HepG2 (cell line): ENCODE measurements around the gene ZNF287. TPM values are rescaled to one million over a fixed set of nuclear protein-coding genes. Genes with fewer than 3 reads are reported as not detected.

Experiments used
- ATAD3A ChIP-seq: sonication (generic); formaldehyde crosslinking; IDR thresholded peaks from 2 replicates; pipeline ENCODE4 v1.4.0; 2020; ENCODE audit warnings: missing genetic modification reagents
- CEBPB ChIP-seq: IDR thresholded peaks from 2 replicates; pipeline ENCODE4 v1.6.1; 2011; ENCODE audit warnings: low read depth, low read length, improper control_type of control experiment, borderline replicate concordance
- EEA1 ChIP-seq: sonication (generic); formaldehyde crosslinking; IDR thresholded peaks from 2 replicates; pipeline ENCODE4 v1.5.1; 2020; ENCODE audit warnings: mild to moderate bottlenecking, missing genetic modification reagents, borderline replicate concordance
- ETV6 ChIP-seq: sonication (generic); formaldehyde crosslinking; conservative IDR thresholded peaks from 2 replicates; pipeline ENCODE4 v1.4.0; 2020; ENCODE audit warnings: missing genetic modification reagents
- HNRNPUL1 ChIP-seq: fragments of 200-400 bp; formaldehyde crosslinking; IDR thresholded peaks from 2 replicates; pipeline ENCODE4 v1.6.1; 2017; ENCODE audit warnings: low read depth, mild to moderate bottlenecking, low read length, moderate library complexity
- MAF1 ChIP-seq: sonication (generic); formaldehyde crosslinking; IDR thresholded peaks from 2 replicates; pipeline ENCODE4 v1.5.0; 2020; ENCODE audit warnings: missing genetic modification reagents, borderline replicate concordance
- MAFG ChIP-seq: sonication (generic); formaldehyde crosslinking; IDR thresholded peaks from 2 replicates; pipeline ENCODE4 v1.5.1; 2020; ENCODE audit warnings: mild to moderate bottlenecking, missing genetic modification reagents
- MTF1 ChIP-seq: sonication (generic); formaldehyde crosslinking; IDR thresholded peaks from 2 replicates; pipeline ENCODE4 v1.5.0; 2020; ENCODE audit warnings: missing genetic modification reagents
- NFRKB ChIP-seq: fragments of 450-650 bp; IDR thresholded peaks from 2 replicates; pipeline ENCODE4 v1.6.1; 2017
- NR2F6 ChIP-seq, 2 experiments: IDR thresholded peaks; 2 replicates each; pipeline ENCODE4 v1.6.1; 2016; ENCODE audit warnings: antibody characterized with exemption in 1 of 2, mild to moderate bottlenecking in 1 of 2
- REXO4 ChIP-seq: sonication (generic); formaldehyde crosslinking; IDR thresholded peaks from 2 replicates; pipeline ENCODE4 v1.8.0; 2022; ENCODE audit warnings: missing genetic modification reagents, mild to moderate bottlenecking, borderline replicate concordance
- RFXANK ChIP-seq: IDR thresholded peaks from 2 replicates; pipeline ENCODE4 v1.6.1; 2016
- TARDBP ChIP-seq: sonication (generic); formaldehyde crosslinking; IDR thresholded peaks from 2 replicates; pipeline ENCODE4 v1.8.0; 2022; ENCODE audit warnings: mild to moderate bottlenecking, missing genetic modification reagents
- TBL1XR1 ChIP-seq: fragments of 150-350 bp; IDR thresholded peaks from 2 replicates; pipeline ENCODE4 v1.6.1; 2014; ENCODE audit warnings: borderline replicate concordance, low read length; ENCODE audit not compliant: partially characterized antibody
- TMF1 ChIP-seq: sonication (generic); formaldehyde crosslinking; IDR thresholded peaks from 2 replicates; pipeline ENCODE4 v1.8.1; 2022; ENCODE audit warnings: low read depth, missing genetic modification reagents
- U2AF1 ChIP-seq: fragments of 200-400 bp; formaldehyde crosslinking; optimal IDR thresholded peaks from 2 replicates; pipeline ENCODE3; 2017; ENCODE audit warnings: mild to moderate bottlenecking, low read depth, low read length
- XRCC5 ChIP-seq: fragments of 200-400 bp; formaldehyde crosslinking; optimal IDR thresholded peaks from 2 replicates; pipeline ENCODE3; 2017; ENCODE audit warnings: mild to moderate bottlenecking, low read length
- ZNF224 ChIP-seq: sonication (generic); formaldehyde crosslinking; IDR thresholded peaks from 2 replicates; pipeline ENCODE4 v1.5.0; 2020; ENCODE audit warnings: mild to moderate bottlenecking, missing genetic modification reagents
- ZNF333 ChIP-seq: sonication (generic); formaldehyde crosslinking; IDR thresholded peaks from 2 replicates; pipeline ENCODE4 v1.4.0; 2020; ENCODE audit warnings: mild to moderate bottlenecking, missing genetic modification reagents, borderline replicate concordance
- ZNF552 ChIP-seq: sonication (generic); formaldehyde crosslinking; IDR thresholded peaks from 2 replicates; pipeline ENCODE4 v1.9.0; 2022; ENCODE audit warnings: missing genetic modification reagents, mild to moderate bottlenecking, borderline replicate concordance
- ZNF562 ChIP-seq: sonication (generic); formaldehyde crosslinking; IDR thresholded peaks from 2 replicates; pipeline ENCODE4 v1.8.0; 2022; ENCODE audit warnings: missing genetic modification reagents, borderline replicate concordance
- ZNF816 ChIP-seq: sonication (generic); formaldehyde crosslinking; IDR thresholded peaks from 2 replicates; pipeline ENCODE4 v1.8.0; 2022; ENCODE audit warnings: missing genetic modification reagents, mild to moderate bottlenecking, borderline replicate concordance
- ZSCAN29 ChIP-seq: sonication (generic); formaldehyde crosslinking; conservative IDR thresholded peaks from 2 replicates; pipeline ENCODE4 v1.4.0; 2020; ENCODE audit warnings: mild to moderate bottlenecking, missing genetic modification reagents
- polyA plus RNA-seq, 8 experiments: library from polyadenylated mRNA; depleted of rRNA in 3 of 8; stranded (reverse) in 7 of 8; unstranded in 1 of 8; fragments of >200 nt; fragmentation: Illumina TruSeq in 4 of 8; extraction: Trizol in 4 of 8; gene quantifications; 2 replicates each; pipeline versions ENCODE4 v1.2.1 to v1.2.3, GENCODE V29; 2011 to 2016; ENCODE audit warnings: low read depth in 4 of 8, missing spikeins in 1 of 8, mixed read lengths in 1 of 8; ENCODE audit not compliant: insufficient read depth in 1 of 8
- total RNA-seq, 5 experiments: library from RNA; depleted of rRNA; stranded (reverse); fragments of >200 nt; fragmentation: Illumina TruSeq; extraction: Trizol; gene quantifications; 2 replicates each; pipeline ENCODE4 v1.2.3, GENCODE V29; 2016; ENCODE audit warnings: low read depth in 1 of 5
- TF ChIP-seq, protein P1 (sequence below): sonication (generic); formaldehyde crosslinking; IDR thresholded peaks from 2 replicates; pipeline ENCODE4 v1.4.0; 2020; ENCODE audit warnings: missing genetic modification reagents, borderline replicate concordance
- TF ChIP-seq, protein P2 (sequence below): sonication (generic); formaldehyde crosslinking; IDR thresholded peaks from 2 replicates; pipeline ENCODE4 v1.5.0; 2020; ENCODE audit warnings: missing genetic modification reagents
- TF ChIP-seq, protein P3 (sequence below): conservative IDR thresholded peaks from 2 replicates; pipeline ENCODE4 v1.6.1; 2018; ENCODE audit warnings: missing genetic modification reagents

The ZNF287 gene
- total and polyA plus RNA-seq, 2 of the 13 experiments (the other 11 are each of a cell fraction or from before 2014, with no cell fraction given), result 0.21 TPM; not detected in 1

GRCh38 chr17:16589097-16589969 lies 20.3 kb upstream of the ZNF287 start (continued):
- no peak for TF ChIP-seq TBL1XR1
- TF ChIP-seq RFXANK, result no peak
- no peak for TF ChIP-seq NFRKB
- peak; percentile 64; the same call in 1 of the 2 replicates for TF ChIP-seq ZNF224 (CRISPR knock-in tag)
- no peak for TF ChIP-seq HNRNPUL1
- no peak for TF ChIP-seq CEBPB
- no peak for TF ChIP-seq ZNF562 (CRISPR knock-in tag)
- no peak for TF ChIP-seq TMF1 (CRISPR knock-in tag)
- no peak for TF ChIP-seq NR2F6 (IDR thresholded peaks at IDR 0.05)
- TF ChIP-seq NR2F6 (CRISPR knock-in tag; IDR thresholded peaks at IDR 0.05), result no peak
- TF ChIP-seq, protein P1, sequence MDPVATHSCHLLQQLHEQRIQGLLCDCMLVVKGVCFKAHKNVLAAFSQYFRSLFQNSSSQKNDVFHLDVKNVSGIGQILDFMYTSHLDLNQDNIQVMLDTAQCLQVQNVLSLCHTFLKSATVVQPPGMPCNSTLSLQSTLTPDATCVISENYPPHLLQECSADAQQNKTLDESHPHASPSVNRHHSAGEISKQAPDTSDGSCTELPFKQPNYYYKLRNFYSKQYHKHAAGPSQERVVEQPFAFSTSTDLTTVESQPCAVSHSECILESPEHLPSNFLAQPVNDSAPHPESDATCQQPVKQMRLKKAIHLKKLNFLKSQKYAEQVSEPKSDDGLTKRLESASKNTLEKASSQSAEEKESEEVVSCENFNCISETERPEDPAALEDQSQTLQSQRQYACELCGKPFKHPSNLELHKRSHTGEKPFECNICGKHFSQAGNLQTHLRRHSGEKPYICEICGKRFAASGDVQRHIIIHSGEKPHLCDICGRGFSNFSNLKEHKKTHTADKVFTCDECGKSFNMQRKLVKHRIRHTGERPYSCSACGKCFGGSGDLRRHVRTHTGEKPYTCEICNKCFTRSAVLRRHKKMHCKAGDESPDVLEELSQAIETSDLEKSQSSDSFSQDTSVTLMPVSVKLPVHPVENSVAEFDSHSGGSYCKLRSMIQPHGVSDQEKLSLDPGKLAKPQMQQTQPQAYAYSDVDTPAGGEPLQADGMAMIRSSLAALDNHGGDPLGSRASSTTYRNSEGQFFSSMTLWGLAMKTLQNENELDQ (CRISPR knock-in tag), result no peak
- TF ChIP-seq, protein P2, sequence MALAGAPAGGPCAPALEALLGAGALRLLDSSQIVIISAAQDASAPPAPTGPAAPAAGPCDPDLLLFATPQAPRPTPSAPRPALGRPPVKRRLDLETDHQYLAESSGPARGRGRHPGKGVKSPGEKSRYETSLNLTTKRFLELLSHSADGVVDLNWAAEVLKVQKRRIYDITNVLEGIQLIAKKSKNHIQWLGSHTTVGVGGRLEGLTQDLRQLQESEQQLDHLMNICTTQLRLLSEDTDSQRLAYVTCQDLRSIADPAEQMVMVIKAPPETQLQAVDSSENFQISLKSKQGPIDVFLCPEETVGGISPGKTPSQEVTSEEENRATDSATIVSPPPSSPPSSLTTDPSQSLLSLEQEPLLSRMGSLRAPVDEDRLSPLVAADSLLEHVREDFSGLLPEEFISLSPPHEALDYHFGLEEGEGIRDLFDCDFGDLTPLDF (CRISPR knock-in tag), result peak; percentile 41; the same call in 1 of the 2 replicates
- TF ChIP-seq EEA1 (CRISPR knock-in tag), result no peak
- TF ChIP-seq MTF1 (CRISPR knock-in tag), result no peak
- no peak for TF ChIP-seq TARDBP (CRISPR knock-in tag)
- TF ChIP-seq MAF1 (CRISPR knock-in tag), result no peak
- no peak for TF ChIP-seq ETV6 (CRISPR knock-in tag)
- no peak for TF ChIP-seq MAFG
- TF ChIP-seq XRCC5, result peak; percentile 88
- no peak for TF ChIP-seq ZSCAN29 (CRISPR knock-in tag)
- no peak for TF ChIP-seq REXO4 (CRISPR knock-in tag)
- no peak for TF ChIP-seq ZNF333
- TF ChIP-seq ATAD3A (CRISPR knock-in tag), result no peak
- no peak for TF ChIP-seq U2AF1
- TF ChIP-seq ZNF552 (CRISPR knock-in tag), result no peak
- TF ChIP-seq ZNF816 (CRISPR knock-in tag), result no peak
- TF ChIP-seq, protein P3, sequence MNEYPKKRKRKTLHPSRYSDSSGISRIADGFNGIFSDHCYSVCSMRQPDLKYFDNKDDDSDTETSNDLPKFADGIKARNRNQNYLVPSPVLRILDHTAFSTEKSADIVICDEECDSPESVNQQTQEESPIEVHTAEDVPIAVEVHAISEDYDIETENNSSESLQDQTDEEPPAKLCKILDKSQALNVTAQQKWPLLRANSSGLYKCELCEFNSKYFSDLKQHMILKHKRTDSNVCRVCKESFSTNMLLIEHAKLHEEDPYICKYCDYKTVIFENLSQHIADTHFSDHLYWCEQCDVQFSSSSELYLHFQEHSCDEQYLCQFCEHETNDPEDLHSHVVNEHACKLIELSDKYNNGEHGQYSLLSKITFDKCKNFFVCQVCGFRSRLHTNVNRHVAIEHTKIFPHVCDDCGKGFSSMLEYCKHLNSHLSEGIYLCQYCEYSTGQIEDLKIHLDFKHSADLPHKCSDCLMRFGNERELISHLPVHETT (CRISPR knock-in tag), result no peak; the same call in 1 of the 2 replicates
